Loucy (cell line): ENCODE results near the gene FBN1.

Source experiments
- H2AFZ ChIP-seq: fragments of 200-600 bp; sonication (generic); 2 replicates; pipeline ENCODE4 v1.6.0; 2016; ENCODE audit warnings: antibody characterized with exemption, mild to moderate bottlenecking, low read length, moderate library complexity
- H3F3A ChIP-seq: fragments of 200-600 bp; 2 replicates; pipeline ENCODE4 v1.6.0; 2016; ENCODE audit warnings: antibody characterized with exemption, low read depth, mild to moderate bottlenecking
- H3K27me3 ChIP-seq: fragments of 200-600 bp; sonication (generic); 2 replicates; pipeline ENCODE4 v1.6.1; 2014; ENCODE audit warnings: low read length, mild to moderate bottlenecking; ENCODE audit not compliant: insufficient read depth, poor library complexity, severe bottlenecking
- H3K36me3 ChIP-seq: fragments of 200-600 bp; sonication (generic); 2 replicates; pipeline ENCODE4 v1.6.1; 2016; ENCODE audit warnings: low read length; ENCODE audit not compliant: insufficient read depth
- H3K4me1 ChIP-seq: fragments of 200-600 bp; sonication (generic); 2 replicates; pipeline ENCODE4 v1.5.1; 2014; ENCODE audit warnings: low read length, mild to moderate bottlenecking; ENCODE audit not compliant: insufficient read depth, poor library complexity, severe bottlenecking
- H3K4me2 ChIP-seq: fragments of 200-600 bp; sonication (generic); 2 replicates; pipeline ENCODE4 v1.6.0; 2014; ENCODE audit warnings: antibody characterized with exemption, low read length, low read depth, mild to moderate bottlenecking; ENCODE audit not compliant: poor library complexity, severe bottlenecking
- H3K4me3 ChIP-seq: fragments of 200-600 bp; sonication (generic); 2 replicates; pipeline ENCODE4 v1.5.1; 2014; ENCODE audit warnings: low read length, mild to moderate bottlenecking, mixed read lengths; ENCODE audit not compliant: poor library complexity, severe bottlenecking
- H3K79me2 ChIP-seq: fragments of 200-600 bp; sonication (generic); 2 replicates; pipeline ENCODE4 v1.6.1; 2014; ENCODE audit warnings: low read length; ENCODE audit not compliant: insufficient read depth
- H3K9ac ChIP-seq: fragments of 200-600 bp; sonication (generic); 2 replicates; pipeline ENCODE4 v1.6.0; 2014; ENCODE audit warnings: mild to moderate bottlenecking, low read depth, low read length, moderate library complexity; ENCODE audit not compliant: poor library complexity, severe bottlenecking
- H3K9me2 ChIP-seq: fragments of 200-600 bp; sonication (generic); replicated peaks from 2 replicates; pipeline ENCODE4 v1.6.1; 2016; ENCODE audit warnings: low read depth, low read length, mixed read lengths
- H3K9me3 ChIP-seq: fragments of 200-600 bp; sonication (generic); 2 replicates; pipeline ENCODE4 v1.6.1; 2014; ENCODE audit warnings: mild to moderate bottlenecking, antibody characterized with exemption, low read length, low read depth; ENCODE audit not compliant: insufficient read depth
- H4K20me1 ChIP-seq: fragments of 200-600 bp; sonication (generic); 2 replicates; pipeline ENCODE4 v1.6.0; 2014; ENCODE audit warnings: antibody characterized with exemption, low read length, mild to moderate bottlenecking; ENCODE audit not compliant: insufficient read depth, poor library complexity, severe bottlenecking
- CTCF ChIP-seq: fragments of 200-600 bp; sonication (generic); conservative IDR thresholded peaks from 2 replicates; pipeline ENCODE4 v1.5.1; 2014; ENCODE audit warnings: mild to moderate bottlenecking, antibody characterized with exemption, low read length
- EZH2phosphoT487 ChIP-seq: fragments of 200-600 bp; IDR thresholded peaks from 2 replicates; pipeline ENCODE4 v1.6.1; 2018; ENCODE audit warnings: antibody characterized with exemption, mild to moderate bottlenecking, moderate library complexity, borderline replicate concordance

FBN1 gene

DNA sequence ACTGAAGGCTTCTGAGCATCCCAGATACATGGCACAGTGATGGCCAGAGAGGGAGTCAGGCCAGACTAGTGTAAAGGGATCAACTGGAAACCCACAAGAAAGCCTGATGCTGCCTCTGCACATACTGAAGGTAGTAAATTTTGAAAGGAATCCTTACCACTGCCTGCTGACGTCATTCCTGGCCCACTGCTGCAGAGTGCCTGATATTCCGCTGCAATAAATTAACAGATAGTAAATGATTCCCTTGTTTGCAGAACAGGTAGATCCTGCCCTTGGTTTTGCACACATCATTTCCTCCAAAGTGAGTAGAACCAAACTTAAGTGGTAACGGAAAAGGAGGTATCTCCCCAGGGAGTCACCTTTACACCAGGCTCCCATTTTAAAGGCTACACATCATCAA, 146.7 kb downstream of the FBN1 start:
- H3K4me3 ChIP-seq: no peak overlapping the region
- H3K36me3 ChIP-seq: no peaks in the 10 kb centered on the region
- no peaks in the 10 kb centered on the region for H3K4me1 ChIP-seq
- no peaks in the 10 kb centered on the region for H3K9me3 ChIP-seq
- H3K79me2 ChIP-seq: no peaks in the 10 kb centered on the region
- H4K20me1 ChIP-seq: no peaks in the 10 kb centered on the region
- H3K4me2 ChIP-seq: no peak overlapping the region
- no peak overlapping the region for H3K9ac ChIP-seq
- no peaks in the 10 kb centered on the region for H3F3A ChIP-seq
- no peaks in the 10 kb centered on the region for H3K9me2 ChIP-seq
- TF ChIP-seq CTCF: no peak
- no peak for TF ChIP-seq EZH2phosphoT487
- H3K27me3 ChIP-seq: no peaks in the 10 kb centered on the region
- H2AFZ ChIP-seq: no peak overlapping the region

DNA sequence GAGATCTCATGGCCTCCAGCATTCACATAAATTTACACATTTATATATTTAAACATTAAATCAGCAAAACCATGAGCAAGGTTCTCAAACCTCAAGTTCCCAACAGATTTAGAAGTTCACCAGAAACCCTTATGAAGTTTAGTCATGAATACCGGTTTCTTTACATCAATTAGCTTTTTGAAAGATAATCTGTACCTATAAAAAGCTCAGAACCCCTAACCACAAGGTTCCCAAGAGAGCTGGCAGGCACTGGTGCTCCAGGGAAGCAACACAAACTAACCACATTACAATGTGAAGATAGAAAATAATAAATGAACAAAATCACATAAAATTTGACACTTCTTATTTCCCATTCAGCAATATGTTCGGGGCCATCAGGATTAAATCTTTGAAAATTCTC, 150.9 kb downstream of the FBN1 start:
- Histone ChIP-seq H3K27me3 (no peaks in the 10 kb centered on the region), H3K4me3 (no peak overlapping the region), H3K9me2 (no peaks in the 10 kb centered on the region), H3K4me2 (no peak overlapping the region), H3K9ac (no peak overlapping the region), H4K20me1 (no peaks in the 10 kb centered on the region), H2AFZ (no peak overlapping the region), H3K4me1 (no peaks in the 10 kb centered on the region), H3K36me3 (no peaks in the 10 kb centered on the region), H3K9me3 (no peaks in the 10 kb centered on the region), H3F3A (no peaks in the 10 kb centered on the region), H3K79me2 (no peaks in the 10 kb centered on the region)
- TF ChIP-seq CTCF: no peak
- no peak for TF ChIP-seq EZH2phosphoT487

DNA sequence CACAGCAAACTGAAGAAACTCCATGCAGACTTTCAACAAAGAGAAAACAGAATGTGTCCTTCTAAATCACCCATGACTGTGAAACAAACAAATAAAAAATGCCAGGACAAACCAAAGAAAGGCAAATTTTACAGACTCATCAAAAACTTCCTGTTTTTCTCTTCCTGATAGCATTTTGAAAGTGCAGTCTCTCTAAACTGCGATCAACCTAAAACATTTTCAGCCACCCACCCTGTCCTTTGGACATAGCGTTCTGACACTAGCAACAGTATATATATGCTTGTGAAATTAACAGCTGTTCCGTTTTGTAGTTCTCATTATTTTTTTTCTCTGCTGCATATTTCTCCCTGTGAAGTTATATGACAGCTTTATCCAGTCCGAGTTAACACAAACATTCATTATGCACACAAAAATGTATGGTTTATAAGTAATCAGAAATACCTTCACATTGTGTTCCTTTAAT, 151.7 kb downstream of the FBN1 start:
- TF ChIP-seq EZH2phosphoT487 (no peak), CTCF (no peak)
- H3K4me2 ChIP-seq: no peak overlapping the region
- no peak overlapping the region for H3K9ac ChIP-seq
- H3K4me1 ChIP-seq: no peaks in the 10 kb centered on the region
- H3K36me3 ChIP-seq: no peaks in the 10 kb centered on the region
- H3K9me3 ChIP-seq: no peaks in the 10 kb centered on the region
- H2AFZ ChIP-seq: no peak overlapping the region
- H4K20me1 ChIP-seq: no peaks in the 10 kb centered on the region
- H3F3A ChIP-seq: no peaks in the 10 kb centered on the region
- no peak overlapping the region for H3K4me3 ChIP-seq
- no peaks in the 10 kb centered on the region for H3K79me2 ChIP-seq
- no peaks in the 10 kb centered on the region for H3K27me3 ChIP-seq
- H3K9me2 ChIP-seq: no peaks in the 10 kb centered on the region
